IMR-90 (cell line): Measurements from ENCODE around the gene SLC1A7. TPM values are rescaled to one million over a fixed set of nuclear protein-coding genes. Genes with fewer than 3 reads are reported as not detected.

Source experiments
- ATAC-seq: fragments of 200-7000 bp; cut with Tn5 transposase; 2 replicates; pipeline ENCODE4 v1.9.1; 2020; ENCODE audit warnings: low read depth, mild to moderate bottlenecking, moderate library complexity
- BruUV-seq: library from RNA; stranded (reverse); fragments of 400-500 nt; replicated peaks from 2 replicates; lab custom pipeline; 2021; lab: Mats Ljungman, UMichigan
- CTCF ChIA-PET: fragments of 300-600 bp; formaldehyde crosslinking; extraction: SDS; loops from one replicate; lab custom pipeline; 2021; ENCODE audit warnings: antibody characterized with exemption; lab: Yijun Ruan, JAX
- POLR2A ChIA-PET: fragments of 300-600 bp; sonication (Branson Sonifier 250); formaldehyde crosslinking; loops from one replicate; lab custom pipeline; 2022; ENCODE audit warnings: antibody characterized with exemption; ENCODE audit not compliant: unreplicated experiment; lab: Charles Lee
- DNase-seq: peaks from one replicate; pipeline ENCODE4 v3.0.0; 2013
- H2AFZ ChIP-seq: replicated peaks from 2 replicates; pipeline ENCODE3; 2013; ENCODE audit warnings: low read length, mild to moderate bottlenecking; ENCODE audit not compliant: poor library complexity
- H2AK5ac ChIP-seq: 2 replicates; pipeline ENCODE4 v1.6.1; 2013; ENCODE audit warnings: low read depth, low read length, inconsistent platforms
- H2AK9ac ChIP-seq: replicated peaks from 2 replicates; pipeline ENCODE3; 2013; ENCODE audit warnings: mild to moderate bottlenecking, low read depth, low read length, moderate library complexity; ENCODE audit not compliant: poor library complexity
- H2BK120ac ChIP-seq: 2 replicates; pipeline ENCODE4 v1.6.1; 2013; ENCODE audit warnings: low read depth, low read length, inconsistent platforms
- H2BK15ac ChIP-seq: 3 replicates; pipeline ENCODE4 v1.6.1; 2013; ENCODE audit warnings: low read depth, low read length, inconsistent platforms
- H2BK20ac ChIP-seq: 2 replicates; pipeline ENCODE4 v1.6.1; 2013; ENCODE audit warnings: low read depth, mild to moderate bottlenecking, inconsistent platforms, low read length, moderate library complexity
- H2BK5ac ChIP-seq: 2 replicates; pipeline ENCODE4 v1.6.1; 2013; ENCODE audit warnings: mild to moderate bottlenecking, low read depth, low read length, inconsistent platforms; ENCODE audit not compliant: poor library complexity, severe bottlenecking
- H3K14ac ChIP-seq: replicated peaks from 2 replicates; pipeline ENCODE4 v1.6.1; 2013; ENCODE audit warnings: low read depth, low read length, inconsistent platforms
- H3K18ac ChIP-seq: 2 replicates; pipeline ENCODE4 v1.6.1; 2013; ENCODE audit warnings: low read depth, low read length, control low read depth
- H3K23ac ChIP-seq: 2 replicates; pipeline ENCODE4 v1.6.1; 2013; ENCODE audit warnings: low read depth, low read length, inconsistent platforms
- H3K27ac ChIP-seq: 2 replicates; pipeline ENCODE4 v1.5.1; 2013; ENCODE audit warnings: mild to moderate bottlenecking, control low read depth, low read length; ENCODE audit not compliant: insufficient read depth
- H3K27me3 ChIP-seq: 2 replicates; pipeline ENCODE4 v1.6.1; 2013; ENCODE audit warnings: low read length; ENCODE audit not compliant: control insufficient read depth, insufficient read depth
- H3K36me3 ChIP-seq: 2 replicates; pipeline ENCODE4 v1.6.1; 2013; ENCODE audit warnings: low read length, mixed read lengths; ENCODE audit not compliant: control insufficient read depth, insufficient read depth
- H3K4ac ChIP-seq: 2 replicates; pipeline ENCODE4 v1.6.1; 2013; ENCODE audit warnings: low read depth, low read length, inconsistent platforms
- H3K4me1 ChIP-seq: 2 replicates; pipeline ENCODE4 v1.6.1; 2013; ENCODE audit warnings: low read length, mixed read lengths; ENCODE audit not compliant: control insufficient read depth, insufficient read depth
- H3K4me2 ChIP-seq: 2 replicates; pipeline ENCODE4 v1.6.1; 2013; ENCODE audit warnings: low read depth, mild to moderate bottlenecking, control low read depth, low read length, moderate library complexity
- H3K4me3 ChIP-seq: 2 replicates; pipeline ENCODE4 v1.5.1; 2013; ENCODE audit warnings: low read depth, mild to moderate bottlenecking, control low read depth, low read length, moderate library complexity; ENCODE audit not compliant: insufficient read depth
- H3K56ac ChIP-seq: 2 replicates; pipeline ENCODE4 v1.6.1; 2013; ENCODE audit warnings: low read length, inconsistent platforms; ENCODE audit not compliant: insufficient read depth; ENCODE audit errors: extremely low read depth
- H3K79me1 ChIP-seq, 2 experiments: 2 replicates each; pipeline ENCODE4 v1.6.1; 2013; ENCODE audit warnings: low read length in 2 of 2, inconsistent platforms in 1 of 2, low read depth in 1 of 2
- H3K9ac ChIP-seq: 2 replicates; pipeline ENCODE4 v1.6.1; 2013; ENCODE audit warnings: low read depth, low read length, control low read depth
- H3K9me1 ChIP-seq: 2 replicates; pipeline ENCODE4 v1.6.1; 2013; ENCODE audit warnings: low read length, inconsistent platforms; ENCODE audit not compliant: insufficient read depth
- H3K9me3 ChIP-seq: 2 replicates; pipeline ENCODE4 v1.6.1; 2013; ENCODE audit warnings: low read length; ENCODE audit not compliant: control insufficient read depth, insufficient read depth
- H4K20me1 ChIP-seq: 2 replicates; pipeline ENCODE4 v1.6.1; 2013; ENCODE audit warnings: low read length, inconsistent platforms; ENCODE audit not compliant: insufficient read depth
- H4K5ac ChIP-seq: 2 replicates; pipeline ENCODE4 v1.6.1; 2013; ENCODE audit warnings: mild to moderate bottlenecking, low read depth, low read length, control low read depth
- H4K8ac ChIP-seq, 2 experiments: 2 replicates each; pipeline ENCODE4 v1.6.1; 2013; ENCODE audit warnings: low read depth in 2 of 2, low read length in 2 of 2, control low read depth in 1 of 2, inconsistent platforms in 1 of 2
- H4K91ac ChIP-seq: 2 replicates; pipeline ENCODE4 v1.6.1; 2013; ENCODE audit warnings: low read depth, low read length, inconsistent platforms; ENCODE audit not compliant: insufficient read depth
- BHLHE40 ChIP-seq: fragments of 150-350 bp; IDR thresholded peaks from 2 replicates; pipeline ENCODE4 v1.6.1; 2016; ENCODE audit warnings: mild to moderate bottlenecking, low read depth, low read length
- CEBPB ChIP-seq: IDR thresholded peaks from 2 replicates; pipeline ENCODE4 v1.6.1; 2012; ENCODE audit warnings: low read depth, low read length, improper control_type of control experiment
- CTCF ChIP-seq: conservative IDR thresholded peaks from 2 replicates; pipeline ENCODE4 v1.5.1; 2012; ENCODE audit warnings: mild to moderate bottlenecking, low read depth, low read length, improper control_type of control experiment
- ELK1 ChIP-seq: fragments of 150-350 bp; IDR thresholded peaks from 2 replicates; pipeline ENCODE4 v1.6.1; 2016; ENCODE audit warnings: low read depth, mild to moderate bottlenecking, low read length, moderate library complexity, borderline replicate concordance
- FOS ChIP-seq: fragments of 150-350 bp; IDR thresholded peaks from 2 replicates; pipeline ENCODE4 v1.6.1; 2016; ENCODE audit warnings: low read depth, low read length
- MXI1 ChIP-seq: IDR thresholded peaks from 2 replicates; pipeline ENCODE4 v1.6.1; 2012; ENCODE audit warnings: low read depth, mild to moderate bottlenecking, low read length, moderate library complexity, borderline replicate concordance
- POLR2A ChIP-seq: IDR thresholded peaks from 2 replicates; pipeline ENCODE4 v1.6.1; 2012; ENCODE audit warnings: mild to moderate bottlenecking, low read depth, low read length
- RCOR1 ChIP-seq: IDR thresholded peaks from 2 replicates; pipeline ENCODE4 v1.6.1; 2012; ENCODE audit warnings: mild to moderate bottlenecking, low read length, improper control_type of control experiment; ENCODE audit not compliant: insufficient replicate concordance
- RFX5 ChIP-seq: IDR thresholded peaks from 2 replicates; pipeline ENCODE4 v1.8.0; 2012; ENCODE audit warnings: low read depth, mild to moderate bottlenecking, low read length, moderate library complexity
- SMC3 ChIP-seq: fragments of 150-350 bp; IDR thresholded peaks from 2 replicates; pipeline ENCODE4 v1.6.1; 2016; ENCODE audit warnings: low read depth, mild to moderate bottlenecking, antibody characterized with exemption, low read length, moderate library complexity
- WGBS, 2 experiments: methylation state at CpG; one replicate each; pipeline versions ENCODE4 v1.1.5 to v1.1.7; 2013; ENCODE audit warnings: missing lambda C conversion rate in 2 of 2; ENCODE audit not compliant: insufficient read length in 1 of 2; ENCODE audit errors: extremely low coverage in 2 of 2; 5-methylcytosine and 5-hydroxymethylcytosine counted together
- dilution Hi-C: fragments of 300-500 bp; cut with HindIII; formaldehyde crosslinking; loops from one replicate; pipeline ENCODE4 v1.14.3; 2018; ENCODE audit warnings: low sequenced_read_pairs; ENCODE audit not compliant: unreplicated experiment
- in situ Hi-C: fragments of 300-500 bp; cut with MboI; formaldehyde crosslinking; loops from 3 replicates; pipeline ENCODE4 v1.14.3; 2019; ENCODE audit warnings: low sequenced_read_pairs, inconsistent platforms, mixed read lengths
- intact Hi-C: fragments of 100-400 bp; cut with micrococcal nuclease; formaldehyde crosslinking; loops from 2 replicates; pipeline ENCODE4 v1.10.0; 2022
- polyA plus RNA-seq, 3 experiments: library from polyadenylated mRNA; depleted of rRNA; stranded (reverse); fragments of >200 nt; gene quantifications; 2 replicates each; pipeline ENCODE4 v1.2.3, GENCODE V29; 2012; ENCODE audit warnings: low replicate concordance in 1 of 3
- total RNA-seq: library from RNA; depleted of rRNA; stranded (reverse); fragments of >200 nt; gene quantifications from 2 replicates; pipeline ENCODE4 v1.2.3, GENCODE V29; 2012

SLC1A7 gene
- total and polyA plus RNA-seq, 2 of the 4 experiments (the other 2 are of a cell fraction) = 0.05 TPM; not detected in 1

- no peak for TF ChIP-seq FOS
These were observed 78.5 kb downstream of the SLC1A7 start (continued) for GRCh38 chr1:53063744-53064515.

GRCh38 chr1:53062708-53063591 is 79.5 kb downstream of the SLC1A7 start:
- Histone ChIP-seq H4K91ac (no peak overlapping the region), H4K20me1 (no peaks in the 10 kb centered on the region), H2BK20ac (no peak overlapping the region), H3K4ac (peak overlapping the region; percentile 36), H3K56ac (no peak overlapping the region), H3K4me1 (peaks cover 13% of the 10 kb centered on the region), H2BK120ac (peak overlapping the region; percentile 52; the same call in 1 of the 2 replicates), H2AK5ac (peak overlapping the region; percentile 60), H4K5ac (peak overlapping the region; percentile 3; the same call in 1 of the 2 replicates), H3K4me2 (peak overlapping the region; percentile 92), H4K8ac (peak overlapping the region; percentile 23 to 64; a peak in 2 of 4 replicates), H3K79me1 (peaks cover 0 to 6% of the 10 kb centered on the region in 2 experiments; a peak in 1 of 4 replicates), H3K18ac (peak overlapping the region; percentile 46; the same call in 1 of the 2 replicates), H3K14ac (no peak overlapping the region), H2AFZ (peak overlapping the region; percentile 92), H3K27me3 (peaks cover 2% of the 10 kb centered on the region; the same call in 1 of the 2 replicates), H2AK9ac (peak overlapping the region; percentile 62), H2BK15ac (no peak overlapping the region), H3K36me3 (no peaks in the 10 kb centered on the region), H3K27ac (no peak overlapping the region), H3K9me1 (peaks cover 3% of the 10 kb centered on the region; the same call in 1 of the 2 replicates), H3K23ac (peak overlapping the region; percentile 31; the same call in 1 of the 2 replicates), H3K4me3 (peak overlapping the region; percentile 92), H2BK5ac (no peak overlapping the region), H3K9ac (peak overlapping the region; percentile 70), H3K9me3 (no peaks in the 10 kb centered on the region)
- BruUV-seq = no TSS peak
- WGBS, 2 experiments = 33% methylated on average over 30 of the region's 61 CpGs; no CpG with 5 or more reads in 1 of the 2 experiments
- DNase-seq = no peak
- in situ Hi-C loops (no loop called here), dilution Hi-C loops (no loop called here), intact Hi-C loops (loop anchor here (5.0 kb wide), 2 partner anchors 119 to 134 kb away; partner anchors contain the start of gene CPT2)
- CTCF ChIA-PET = no interaction called here
- POLR2A ChIA-PET = no interaction called here
- ATAC-seq = peak; percentile 6
- TF ChIP-seq MXI1 = no peak
- no peak for TF ChIP-seq BHLHE40
- TF ChIP-seq CTCF = no peak
- no peak for TF ChIP-seq RFX5
- TF ChIP-seq SMC3 = no peak
- no peak for TF ChIP-seq ELK1
- TF ChIP-seq POLR2A = no peak
- no peak for TF ChIP-seq RCOR1
- TF ChIP-seq CEBPB = no peak
- TF ChIP-seq FOS = no peak
